HG03460 (cell line): ENCODE measurements around the gene NTSR2.

ENCODE experiments used
- ATAC-seq: cut with Tn5 transposase; IDR thresholded peaks from one replicate; pipeline ENCODE4 v1.9.1; 2021; ENCODE audit not compliant: unreplicated experiment

The NTSR2 gene, protein sequence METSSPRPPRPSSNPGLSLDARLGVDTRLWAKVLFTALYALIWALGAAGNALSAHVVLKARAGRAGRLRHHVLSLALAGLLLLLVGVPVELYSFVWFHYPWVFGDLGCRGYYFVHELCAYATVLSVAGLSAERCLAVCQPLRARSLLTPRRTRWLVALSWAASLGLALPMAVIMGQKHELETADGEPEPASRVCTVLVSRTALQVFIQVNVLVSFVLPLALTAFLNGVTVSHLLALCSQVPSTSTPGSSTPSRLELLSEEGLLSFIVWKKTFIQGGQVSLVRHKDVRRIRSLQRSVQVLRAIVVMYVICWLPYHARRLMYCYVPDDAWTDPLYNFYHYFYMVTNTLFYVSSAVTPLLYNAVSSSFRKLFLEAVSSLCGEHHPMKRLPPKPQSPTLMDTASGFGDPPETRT

DNA sequence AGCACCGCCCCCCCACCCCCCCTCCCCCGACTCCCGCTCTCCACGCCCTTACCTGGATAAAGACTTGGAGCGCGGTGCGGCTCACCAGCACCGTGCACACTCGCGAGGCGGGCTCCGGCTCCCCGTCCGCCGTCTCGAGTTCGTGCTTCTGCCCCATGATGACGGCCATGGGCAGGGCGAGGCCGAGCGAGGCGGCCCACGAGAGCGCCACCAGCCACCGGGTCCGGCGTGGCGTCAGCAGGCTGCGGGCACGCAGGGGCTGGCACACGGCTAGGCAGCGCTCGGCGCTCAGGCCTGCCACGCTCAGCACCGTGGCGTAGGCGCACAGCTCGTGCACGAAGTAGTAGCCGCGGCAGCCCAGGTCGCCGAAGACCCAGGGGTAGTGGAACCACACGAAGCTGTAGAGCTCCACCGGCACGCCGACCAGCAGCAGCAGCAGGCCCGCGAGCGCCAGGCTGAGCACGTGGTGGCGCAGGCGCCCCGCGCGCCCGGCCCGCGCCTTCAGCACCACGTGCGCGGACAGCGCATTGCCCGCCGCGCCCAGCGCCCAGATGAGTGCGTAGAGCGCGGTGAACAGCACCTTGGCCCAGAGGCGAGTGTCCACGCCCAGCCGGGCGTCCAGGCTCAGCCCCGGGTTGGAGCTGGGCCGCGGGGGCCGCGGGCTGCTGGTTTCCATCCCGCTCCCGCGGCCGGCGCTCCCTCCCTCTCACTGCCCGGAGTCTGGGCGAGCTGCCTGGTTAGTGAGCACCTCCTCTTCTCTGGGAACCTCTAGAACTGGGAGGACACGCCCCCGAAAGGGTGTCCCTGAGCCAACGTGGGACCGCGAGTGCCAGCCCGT lies at the start of gene NTSR2:
Gene NTSR2, minus strand, starts transcription at position 742 of the 838 bp plus-strand sequence. Its CDS starts 66 bp downstream, at position 676.
- no peak for ATAC-seq

DNA sequence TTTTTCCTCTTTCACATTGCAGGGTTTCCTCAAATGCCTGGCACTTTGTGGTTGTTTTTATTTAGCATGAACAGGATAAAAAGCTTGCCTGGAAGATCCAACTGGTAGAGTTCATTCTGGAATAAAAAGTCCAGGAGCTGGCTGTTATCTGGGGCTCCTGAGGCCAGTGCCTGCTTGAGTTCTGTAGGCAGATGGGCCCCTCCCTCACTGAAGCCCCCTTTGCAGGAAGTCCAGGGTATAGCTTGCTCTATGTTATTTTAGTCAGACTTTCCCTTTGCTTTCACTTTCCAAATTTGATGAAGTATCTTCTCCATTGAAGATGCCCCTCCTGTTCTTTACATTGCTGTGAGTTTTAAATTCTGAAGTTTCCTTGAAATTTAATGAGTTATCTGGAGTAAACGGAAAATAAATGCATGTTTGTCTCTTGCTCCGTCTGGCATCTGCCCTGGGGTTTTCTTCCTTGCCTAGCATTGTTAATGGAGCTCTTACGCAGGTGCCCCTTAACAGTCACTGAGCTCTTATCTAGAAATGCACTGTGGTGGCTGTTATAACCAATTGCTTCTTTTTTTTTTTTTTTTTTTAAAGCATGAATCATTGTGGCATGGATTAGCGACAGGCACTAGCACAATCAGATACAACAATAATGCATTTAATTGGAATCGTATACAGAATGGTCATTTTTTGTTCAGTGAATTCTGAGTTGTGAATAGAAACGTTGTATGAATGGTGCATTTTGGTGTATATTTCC lies 49.4 kb upstream of the NTSR2 start:
- no peak for ATAC-seq

DNA sequence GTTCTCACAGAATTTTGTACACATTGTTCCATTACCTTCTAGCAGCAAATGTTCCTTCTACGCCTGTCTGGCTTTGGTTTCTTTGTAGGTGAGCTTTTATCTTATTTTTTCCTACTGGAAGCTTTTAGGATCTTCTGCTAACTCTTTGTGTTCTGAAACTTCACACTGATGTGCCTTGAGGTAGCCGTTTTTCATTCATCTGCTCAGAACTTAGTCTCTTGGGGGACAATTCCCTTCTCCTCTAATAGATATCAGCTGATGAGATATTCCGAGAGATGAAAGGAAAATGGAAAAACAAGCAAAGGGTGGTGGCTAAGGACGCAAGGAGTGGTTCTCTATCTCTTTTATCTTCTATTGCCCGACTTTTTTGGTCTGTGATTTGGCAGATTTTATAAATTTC lies 48.6 kb upstream of the NTSR2 start:
- no peak for ATAC-seq

DNA sequence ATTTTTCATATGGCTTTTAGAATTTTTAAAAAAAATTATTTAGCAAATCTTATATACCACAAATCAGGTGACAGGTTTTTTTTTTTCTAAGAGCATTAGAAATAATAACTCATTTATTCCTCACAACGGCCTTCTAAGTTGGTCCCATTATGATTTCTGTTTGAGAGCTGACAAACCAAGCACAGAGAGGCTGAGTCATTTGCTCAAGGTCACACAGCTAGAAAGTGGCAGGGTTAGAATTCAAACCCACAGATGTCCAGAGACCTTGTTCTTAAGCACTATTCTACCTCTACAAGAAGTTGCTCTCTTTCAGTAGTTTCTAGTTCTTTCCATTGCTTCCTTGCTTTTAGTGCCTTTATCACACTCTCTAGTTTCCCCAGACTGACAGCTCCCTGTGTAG lies 47.6 kb upstream of the NTSR2 start:
- no peak for ATAC-seq

DNA sequence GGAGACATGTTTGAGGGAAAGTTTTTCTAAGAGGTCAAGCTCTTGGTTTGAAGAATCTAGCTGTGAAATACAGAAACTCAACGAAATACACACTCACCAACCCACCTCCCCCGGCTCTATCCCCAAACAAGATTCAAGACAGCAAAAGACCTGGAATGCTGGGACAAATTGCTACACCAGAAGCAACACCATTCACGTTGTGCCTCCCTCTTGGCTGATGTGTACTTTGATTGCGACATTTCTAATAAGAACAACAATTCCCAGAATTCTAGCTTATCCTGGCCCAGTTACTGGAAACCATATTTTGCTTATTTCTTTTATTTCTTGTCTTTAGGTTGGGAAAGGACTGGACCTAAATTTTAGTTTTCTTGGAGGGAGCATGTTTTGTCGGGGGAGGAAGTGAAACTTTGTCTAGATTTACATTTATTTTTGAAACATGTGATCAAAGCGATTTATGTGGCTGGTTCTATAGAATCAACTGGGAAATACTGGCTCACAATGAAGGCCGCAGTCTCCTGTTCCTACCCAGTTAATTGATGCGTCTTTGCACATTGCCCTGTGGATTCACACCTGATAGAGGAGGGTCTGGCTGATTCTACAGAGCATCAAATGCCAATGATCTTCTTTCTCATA lies 46.8 kb upstream of the NTSR2 start:
- no peak for ATAC-seq

DNA sequence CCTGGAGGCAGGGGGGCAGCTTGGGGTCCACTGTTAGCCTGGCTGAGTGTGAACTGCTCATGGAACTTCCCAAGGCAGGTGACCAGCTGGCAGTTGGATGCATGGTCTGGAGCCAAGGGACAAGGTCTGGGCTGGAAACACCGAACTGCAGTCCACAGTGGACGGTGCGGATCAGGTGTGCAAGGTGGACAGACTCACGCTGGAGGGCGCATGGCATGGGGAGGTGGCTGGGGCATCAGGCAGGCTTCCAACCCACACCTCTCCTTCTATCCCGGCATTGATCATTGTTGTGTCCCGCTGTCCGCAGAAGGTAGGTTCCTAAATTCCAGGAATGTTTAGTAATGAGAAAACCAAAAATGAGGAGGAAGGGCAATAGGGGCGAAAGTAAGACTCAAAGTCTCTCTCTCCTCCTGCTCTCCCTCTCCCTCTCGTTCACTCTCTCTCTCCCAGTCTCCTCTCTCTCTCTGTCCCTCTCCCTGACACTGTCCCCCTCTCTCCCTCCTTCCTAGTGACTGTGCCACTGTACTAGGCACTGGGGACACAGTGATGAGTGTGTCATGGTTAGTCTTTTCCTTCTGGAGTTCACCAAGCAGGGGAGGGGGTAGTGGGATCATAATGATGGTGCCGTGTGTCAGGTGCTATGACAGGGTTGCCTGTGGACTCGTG lies 46.1 kb upstream of the NTSR2 start:
- no peak for ATAC-seq

DNA sequence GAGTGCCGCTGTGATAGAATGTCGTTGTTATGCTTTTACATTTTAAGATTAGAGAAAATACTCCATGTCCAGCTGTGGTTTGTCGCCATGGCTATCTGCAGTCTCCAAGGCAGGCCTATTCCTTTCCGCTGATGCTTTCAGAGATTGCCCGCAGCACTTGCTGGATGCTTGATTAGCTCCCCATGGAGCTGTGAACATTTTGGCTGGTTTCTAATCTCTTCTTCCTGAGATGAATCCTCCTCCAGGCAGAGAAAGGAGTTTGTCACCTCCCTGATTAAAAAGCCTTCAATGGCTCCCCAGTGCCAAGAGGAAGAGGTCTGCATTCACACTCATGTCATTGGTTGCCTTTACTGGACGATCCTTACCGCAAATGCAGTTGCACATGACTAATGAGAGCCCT lies 43.8 kb upstream of the NTSR2 start:
- ATAC-seq, result no peak

DNA sequence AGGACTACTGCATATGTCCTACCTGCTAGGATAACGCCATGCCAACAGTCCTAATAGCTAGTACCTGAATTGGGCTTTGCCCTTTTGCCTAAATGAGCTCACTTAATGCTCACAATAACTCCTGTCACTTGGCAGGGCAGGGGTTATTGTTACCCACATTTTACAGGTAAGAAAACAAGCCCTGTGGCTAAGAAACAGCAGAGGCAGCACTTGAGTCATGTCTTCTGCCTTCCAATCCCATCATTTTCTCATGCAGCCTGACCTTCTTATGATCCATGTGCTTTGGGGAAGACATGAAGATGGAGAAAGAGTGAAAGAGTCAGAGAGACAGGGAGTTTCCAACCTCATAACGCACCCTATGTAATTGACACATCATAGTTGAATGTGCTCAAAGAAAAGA lies 42.9 kb upstream of the NTSR2 start:
- no peak for ATAC-seq

DNA sequence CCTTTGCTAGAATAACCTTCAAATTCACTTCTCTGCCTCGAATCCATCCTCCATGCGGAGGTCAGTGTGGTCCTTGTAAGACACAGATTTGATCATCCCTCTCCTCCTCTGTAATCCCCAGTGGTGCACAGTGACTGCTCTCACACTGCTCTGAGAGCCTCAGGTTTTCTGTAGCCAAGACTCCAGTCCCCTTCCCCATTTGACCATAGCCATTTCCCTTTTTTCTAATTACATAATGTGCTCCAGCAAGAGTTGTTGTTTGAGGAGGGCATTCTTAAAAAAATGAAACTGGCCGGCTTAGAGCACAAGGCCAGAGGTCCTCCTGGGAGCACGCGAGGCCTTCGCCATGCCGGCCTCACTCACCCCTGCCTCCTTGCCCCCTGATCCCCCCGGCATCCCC lies 41.8 kb upstream of the NTSR2 start:
- no peak for ATAC-seq

DNA sequence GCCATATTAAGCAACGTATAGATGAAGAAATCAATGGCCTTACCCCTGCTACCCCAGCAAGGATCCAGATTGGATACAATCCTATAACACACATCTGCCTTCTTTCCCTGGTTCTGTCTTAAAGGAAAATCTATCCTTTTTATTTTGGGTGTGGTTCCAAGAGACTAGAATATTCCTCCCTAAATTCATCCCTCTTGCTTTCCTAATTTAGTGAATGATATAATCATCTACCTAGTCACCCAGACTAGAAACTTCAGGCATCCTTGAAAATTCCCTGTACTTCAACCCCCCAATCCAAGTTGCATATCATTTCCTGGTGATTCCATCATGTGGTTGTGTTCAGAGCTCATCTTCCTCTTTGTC lies 41.3 kb upstream of the NTSR2 start:
- ATAC-seq, result no peak

DNA sequence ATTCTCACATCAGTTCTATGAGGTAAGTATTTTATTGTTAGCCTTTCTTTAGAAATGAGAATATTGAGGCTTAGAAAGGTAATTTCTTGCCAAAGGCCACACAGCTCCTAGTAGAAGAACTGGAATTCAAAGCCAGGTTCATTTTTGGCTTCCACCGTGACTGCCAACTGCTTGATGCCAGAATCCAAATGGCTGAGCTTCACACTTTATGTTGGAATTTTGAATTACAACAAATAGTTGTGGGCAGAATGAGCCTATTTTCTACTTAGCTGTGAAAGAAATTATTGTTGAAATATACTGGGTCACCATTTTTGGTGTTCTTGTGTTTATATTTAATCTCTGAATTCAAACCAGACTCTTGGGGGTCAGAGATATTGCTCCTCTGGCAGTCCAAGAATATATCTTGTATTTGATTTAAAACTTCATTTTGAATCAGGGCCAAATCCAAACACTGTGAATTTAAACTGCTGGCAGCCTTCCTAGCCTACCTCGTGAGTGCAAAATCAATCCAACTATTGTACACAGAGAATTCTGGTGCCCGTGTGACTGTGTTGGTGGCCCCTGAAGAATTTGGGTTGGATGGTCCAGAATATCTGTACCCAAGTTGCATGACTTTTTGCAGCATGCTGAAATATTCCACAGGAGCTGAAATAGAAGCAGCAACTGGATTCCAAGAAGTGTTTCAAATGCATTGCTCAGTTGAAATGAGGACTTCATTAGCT lies 40.8 kb upstream of the NTSR2 start:
- no peak for ATAC-seq

DNA sequence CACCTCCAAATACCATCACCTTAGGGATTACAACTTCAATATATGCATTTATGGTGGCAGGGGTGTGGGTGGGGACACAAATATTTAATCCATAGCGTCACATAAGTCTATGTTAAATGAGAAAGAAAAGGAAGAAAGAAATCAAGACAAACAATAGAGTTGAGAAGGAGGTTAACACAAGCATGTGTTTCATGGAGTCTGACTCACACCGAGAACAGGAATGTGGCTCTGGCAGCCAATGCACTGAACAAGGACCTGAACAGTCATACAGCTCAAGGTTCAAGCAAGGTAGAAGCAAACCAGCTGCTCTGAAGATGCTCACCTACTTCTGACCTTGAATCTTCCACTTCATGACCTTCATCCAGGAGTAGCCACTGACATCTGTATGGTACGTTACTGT lies 40.2 kb upstream of the NTSR2 start:
- no peak for ATAC-seq

DNA sequence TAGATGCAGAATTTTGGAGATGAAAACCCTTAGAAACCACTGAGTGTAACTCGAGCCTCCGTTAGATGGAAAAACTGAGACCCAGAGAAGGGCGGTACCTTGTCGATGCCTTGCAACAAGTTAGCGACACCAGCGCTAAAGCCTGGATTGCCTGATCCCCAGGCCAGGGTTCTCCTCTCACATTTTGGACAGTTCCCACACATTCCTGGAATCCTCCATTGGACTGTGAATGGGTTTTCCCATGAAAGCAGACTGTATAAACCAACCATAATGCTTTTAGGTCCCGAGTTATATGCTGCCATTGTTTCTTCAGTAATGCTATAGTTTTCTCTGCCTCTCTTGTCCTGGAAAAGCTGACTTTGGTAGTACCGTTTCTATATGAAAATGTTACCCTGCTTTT lies 39.3 kb upstream of the NTSR2 start:
- ATAC-seq, result no peak

DNA sequence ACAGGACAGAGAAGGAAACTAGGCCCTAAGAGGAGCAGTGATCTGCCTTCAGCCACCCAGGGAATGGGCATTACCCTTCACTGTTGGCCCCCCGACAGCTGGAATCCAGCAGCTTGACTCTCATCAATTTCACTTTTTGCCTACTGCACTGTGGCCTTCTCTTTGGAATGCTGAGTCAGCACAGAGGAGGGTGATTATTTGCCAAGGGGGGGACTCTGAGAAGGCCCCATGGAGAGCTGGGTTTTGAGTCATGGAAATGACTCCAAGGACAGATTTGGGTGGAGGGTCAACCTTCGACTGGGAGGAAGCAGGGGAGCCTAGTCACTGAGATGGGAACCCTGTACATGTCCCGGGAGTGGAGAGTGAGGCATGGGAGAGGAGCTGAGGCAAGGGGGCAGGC lies 38.1 kb upstream of the NTSR2 start:
- no peak for ATAC-seq

DNA sequence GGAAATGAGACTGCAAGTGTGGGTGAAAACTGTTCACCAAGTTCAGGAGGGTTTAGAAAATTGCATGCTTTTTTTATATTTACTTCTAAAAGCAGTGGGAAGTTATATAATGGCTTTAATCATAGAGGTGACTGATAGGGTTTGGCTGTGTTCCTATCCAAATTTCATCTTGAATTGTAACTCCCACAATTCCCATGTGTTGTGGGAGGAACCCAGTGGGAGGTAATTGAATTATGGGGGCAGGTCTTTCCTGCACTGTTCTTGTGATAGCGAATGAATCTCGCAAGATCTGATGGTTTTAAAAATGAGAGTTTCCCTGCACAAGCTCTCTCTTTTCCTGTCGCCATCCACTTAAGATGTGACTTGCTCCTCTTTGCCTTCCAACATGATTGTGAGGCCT lies 35.7 kb upstream of the NTSR2 start:
- ATAC-seq, result no peak

DNA sequence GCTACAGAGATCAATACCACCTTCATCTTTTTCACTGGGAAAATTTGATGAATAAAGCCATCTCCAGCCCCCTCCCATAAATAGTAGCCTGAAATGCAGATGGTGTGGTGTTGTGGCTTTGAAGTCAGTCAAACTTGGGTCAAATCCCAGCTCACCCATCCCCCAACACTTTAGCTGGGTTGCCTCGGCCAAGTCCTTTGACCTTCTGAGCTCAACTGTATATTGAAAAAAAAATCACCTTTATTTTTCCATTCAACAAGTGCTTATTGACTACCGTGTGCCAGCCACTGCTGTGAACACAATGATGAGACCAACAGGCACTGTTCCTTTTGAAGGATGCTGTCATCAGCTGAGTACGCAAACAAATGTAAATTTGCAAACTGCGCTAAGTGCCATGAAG lies 35.1 kb upstream of the NTSR2 start:
- no peak for ATAC-seq

DNA sequence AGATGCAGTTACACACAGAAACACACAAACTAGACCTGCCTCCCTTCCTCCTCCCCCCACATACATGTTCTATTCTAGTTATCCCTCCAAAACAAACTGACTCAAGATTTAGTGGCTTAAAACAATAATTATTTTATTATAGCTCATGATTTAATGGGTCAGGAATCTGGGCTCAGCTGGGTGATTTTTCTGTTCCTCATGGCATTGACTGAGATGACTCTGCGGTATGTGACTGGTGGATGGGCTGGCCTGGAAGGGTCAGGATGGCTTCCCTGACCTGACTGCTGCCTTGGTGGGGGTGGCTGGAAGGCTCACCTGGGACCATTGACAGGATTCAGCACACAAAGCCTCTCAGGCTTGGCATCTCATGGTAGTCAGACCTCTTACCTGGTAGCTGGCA lies 33.7 kb upstream of the NTSR2 start:
- ATAC-seq, result no peak

DNA sequence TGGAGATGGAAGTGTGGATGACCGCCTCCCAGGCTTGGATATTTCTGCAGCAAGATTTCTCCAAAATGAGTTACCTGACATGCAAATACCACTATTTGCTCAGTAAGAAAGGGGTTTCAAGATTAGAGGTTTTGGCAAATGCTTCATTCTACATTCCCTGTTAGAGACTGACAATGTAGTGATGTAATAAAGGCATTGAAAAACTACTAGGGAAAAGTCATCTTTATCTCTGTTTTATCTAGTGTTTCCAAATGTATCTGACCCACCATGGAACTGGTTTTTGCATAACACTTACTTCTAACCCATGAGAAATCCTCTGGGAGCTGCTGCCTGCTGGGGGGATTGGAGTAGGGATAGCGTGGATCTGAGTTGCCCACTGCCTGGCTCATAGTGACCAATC lies 33.0 kb upstream of the NTSR2 start:
- ATAC-seq, result no peak

DNA sequence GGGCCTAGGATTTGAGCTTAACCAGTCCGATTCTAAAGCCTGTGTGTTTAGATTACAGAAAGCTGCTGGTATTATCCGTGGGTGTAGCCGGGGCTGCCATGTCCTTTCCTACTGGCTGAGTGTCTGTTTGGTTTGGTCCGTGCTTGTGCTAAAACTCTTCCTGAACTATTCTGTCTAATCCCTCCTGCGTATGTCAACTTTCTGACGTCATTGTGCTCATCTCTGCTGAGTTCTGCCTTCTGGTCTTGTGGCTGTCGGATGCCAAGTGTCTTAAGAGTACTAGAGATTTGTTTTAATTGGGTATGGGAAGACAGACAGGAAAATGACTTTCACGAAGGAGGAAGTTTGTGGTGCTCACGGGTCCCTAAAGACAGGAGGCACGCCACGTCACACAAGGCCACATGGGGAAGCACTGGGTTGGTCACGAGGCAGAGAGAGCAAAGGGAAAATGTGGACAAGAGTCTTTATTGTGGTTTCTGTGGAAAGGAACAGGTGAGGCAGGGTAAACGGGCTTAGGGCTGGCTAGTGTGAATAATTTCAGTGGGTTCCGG lies 31.8 kb upstream of the NTSR2 start:
- no peak for ATAC-seq

DNA sequence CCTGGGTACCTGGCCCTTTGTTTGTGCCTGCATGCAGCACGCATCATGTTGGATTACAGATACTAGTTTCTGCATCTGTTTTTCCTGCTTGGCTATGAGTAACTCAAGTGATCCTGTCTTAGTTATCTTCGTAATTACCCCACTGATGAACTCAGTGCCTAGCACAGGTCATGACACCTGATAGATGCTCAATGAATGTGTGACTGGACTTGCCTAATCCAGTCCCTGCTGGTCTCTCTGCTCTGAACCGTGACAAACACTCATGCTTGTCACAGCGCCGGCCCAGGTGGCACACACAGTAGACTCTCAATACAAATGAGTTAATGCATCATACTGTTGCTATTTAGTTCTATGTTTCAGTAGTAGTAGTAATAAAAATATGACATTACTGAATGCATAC lies 31.2 kb upstream of the NTSR2 start:
- ATAC-seq, result no peak
